Measurements from ENCODE around the gene OCRL.

OCRL gene

GRCh38 chrX:129540068-129540653, at the start of gene OCRL:
Gene OCRL (plus strand): TSS chrX:129540259. CDS start chrX:129540440, 181 bp downstream.
- peak; percentile 35 for DNase-seq

GRCh38 chrX:129490330-129490729, 49.7 kb upstream of the OCRL start:
- DNase-seq: no peak

GRCh38 chrX:129493643-129494042, 46.4 kb upstream of the OCRL start:
- no peak for DNase-seq

GRCh38 chrX:129494887-129495286, 45.2 kb upstream of the OCRL start:
- DNase-seq: no peak

- DNase-seq: no peak
These were observed 44.2 kb upstream of the OCRL start for GRCh38 chrX:129495900-129496299.

GRCh38 chrX:129496625-129497024, 43.4 kb upstream of the OCRL start:
- no peak for DNase-seq

DNA sequence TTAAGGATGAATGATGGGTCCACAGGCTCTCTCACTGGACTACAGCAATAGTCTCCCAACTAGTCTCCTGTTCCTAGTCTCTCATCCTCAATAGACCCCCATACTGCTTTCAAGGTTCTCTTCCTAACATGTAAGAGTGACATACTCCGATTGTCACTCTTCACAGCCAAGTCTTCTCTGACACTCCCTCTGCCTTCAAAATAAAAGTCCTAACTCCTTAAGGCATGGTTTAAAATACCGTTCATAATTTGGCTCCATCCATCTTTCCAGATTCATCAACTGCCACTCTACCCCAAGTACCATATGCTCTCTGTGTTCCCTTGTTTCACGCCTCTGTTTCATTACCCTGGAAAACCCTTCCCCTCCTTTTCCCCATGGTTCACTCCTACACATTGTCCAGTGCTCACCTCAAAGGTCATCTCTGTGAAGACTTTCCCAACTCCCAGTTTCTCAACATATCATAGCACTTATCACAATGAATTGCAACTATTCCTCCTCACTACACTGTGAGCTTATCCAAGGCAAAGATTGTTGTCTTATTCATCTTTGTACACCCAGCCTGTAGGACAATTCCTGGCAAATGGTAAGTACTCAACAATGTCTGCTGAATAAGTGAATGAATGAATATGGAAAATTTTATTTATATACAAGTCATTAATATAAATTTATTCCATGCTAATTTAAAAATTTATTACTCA, 42.8 kb upstream of the OCRL start:
- DNase-seq: no peak

GRCh38 chrX:129510331-129510730, 29.7 kb upstream of the OCRL start:
- no peak for DNase-seq

DNA sequence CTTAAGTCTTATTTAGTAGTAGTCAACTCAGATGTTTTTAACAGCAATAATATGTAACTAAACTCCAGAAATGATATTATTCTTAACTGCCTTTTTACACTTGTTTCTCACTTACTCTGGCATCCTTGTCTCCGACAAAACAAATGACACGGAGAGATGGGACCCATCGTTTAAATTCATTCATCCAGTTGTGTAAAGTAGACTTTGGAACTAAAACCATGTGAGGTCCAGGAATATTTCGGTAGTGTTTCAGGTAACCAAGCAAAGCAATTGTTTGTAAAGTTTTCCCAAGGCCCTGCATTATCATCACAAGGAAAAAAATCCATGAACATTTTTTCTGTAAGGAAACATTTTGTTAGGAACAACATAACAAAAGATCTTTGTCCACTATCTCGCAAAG, 28.4 kb upstream of the OCRL start:
- DNase-seq: no peak

DNA sequence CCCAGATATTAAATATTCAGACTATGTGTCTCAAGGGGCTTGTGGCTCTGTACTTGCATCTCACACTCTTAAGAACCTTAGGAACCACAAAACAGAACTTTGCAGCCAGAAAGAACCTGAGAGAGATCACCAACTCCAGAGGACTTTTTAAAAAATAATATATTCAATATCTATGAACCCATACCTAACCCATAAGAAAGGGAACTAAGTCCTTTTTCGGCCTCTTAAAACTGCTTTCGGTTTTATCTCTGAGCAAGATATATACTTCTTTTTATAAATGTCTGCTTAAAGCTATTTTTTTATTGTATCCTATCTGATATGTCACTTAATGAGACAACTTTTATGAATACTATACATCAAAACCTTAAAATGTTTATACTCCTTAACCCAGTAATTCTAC, 27.6 kb upstream of the OCRL start:
- no peak for DNase-seq

GRCh38 chrX:129516402-129516801, 23.7 kb upstream of the OCRL start:
- DNase-seq: no peak

- no peak for DNase-seq
These were observed 19.9 kb upstream of the OCRL start for GRCh38 chrX:129520151-129520550.

- no peak for DNase-seq
These were observed 17.6 kb upstream of the OCRL start for GRCh38 chrX:129522184-129523078.

DNA sequence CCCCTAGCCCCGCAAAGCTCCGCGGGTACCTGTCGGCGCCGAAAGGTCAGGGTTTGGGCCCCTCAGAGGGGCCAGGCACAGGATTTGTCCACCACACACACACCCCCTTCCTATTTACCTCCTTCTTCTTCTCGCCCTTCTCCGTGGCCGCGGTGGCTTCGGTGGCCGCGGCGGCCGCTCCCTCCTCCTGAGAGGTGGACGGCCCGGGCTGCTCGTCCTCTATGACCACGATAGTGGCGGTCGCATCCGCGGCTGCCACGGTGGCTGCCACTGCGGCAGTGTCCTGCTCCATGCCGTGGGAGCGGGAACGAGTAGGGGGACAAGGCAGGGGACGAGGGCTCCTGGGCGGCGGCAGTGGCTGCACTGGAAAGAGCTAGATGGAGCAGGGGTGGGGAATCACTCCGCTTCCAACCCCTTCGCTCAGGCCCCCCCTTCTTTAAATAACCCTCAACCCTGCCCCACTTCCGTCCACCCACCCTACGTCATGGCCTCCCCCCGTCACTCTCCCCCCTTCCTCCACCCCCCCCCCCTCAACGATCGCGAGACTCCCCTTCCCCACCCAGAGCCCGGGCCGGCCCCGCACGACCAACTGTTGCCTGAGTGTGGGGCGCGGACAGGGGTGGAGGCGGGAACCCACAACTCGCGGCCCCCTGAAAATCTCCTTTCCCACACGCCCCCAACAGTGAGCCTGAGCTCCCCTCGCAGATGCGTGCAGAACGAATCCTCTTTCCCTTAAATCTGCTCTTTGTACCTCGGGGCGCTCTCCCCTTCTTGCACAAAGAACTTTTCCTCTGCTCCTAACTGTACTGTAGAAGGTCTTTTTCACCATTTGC, 16.8 kb upstream of the OCRL start, which contains the start of gene SMARCA1:
SMARCA1 (minus strand) TSS at position 412 of the 833 bp plus-strand sequence; CDS start at position 292, 120 bp downstream.
- DNase-seq: no peak

GRCh38 chrX:129524250-129524850, 15.7 kb upstream of the OCRL start:
- no peak for DNase-seq

DNA sequence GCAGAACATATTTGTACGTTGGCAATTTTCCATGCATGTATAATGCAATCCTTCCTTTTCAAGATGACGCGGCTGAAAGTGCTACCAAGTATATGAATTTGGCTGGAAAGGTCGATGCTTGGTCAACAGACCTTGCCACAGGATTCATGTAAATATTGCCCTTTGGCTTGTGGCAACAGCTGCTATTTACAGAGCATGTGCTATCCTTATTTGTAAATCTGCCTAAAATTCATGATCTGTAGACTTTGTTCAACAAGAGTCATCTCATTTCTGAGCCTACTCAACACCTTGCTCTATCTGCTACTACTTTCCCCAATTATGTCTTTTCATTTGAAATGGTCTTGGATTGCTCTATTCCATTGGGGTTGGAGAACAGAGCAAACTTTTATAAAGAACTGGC, 14.9 kb upstream of the OCRL start:
- no peak for DNase-seq

GRCh38 chrX:129525896-129526295, 14.2 kb upstream of the OCRL start:
- no peak for DNase-seq

- DNase-seq: no peak
These were observed 10.3 kb upstream of the OCRL start for GRCh38 chrX:129529685-129530281.

DNA sequence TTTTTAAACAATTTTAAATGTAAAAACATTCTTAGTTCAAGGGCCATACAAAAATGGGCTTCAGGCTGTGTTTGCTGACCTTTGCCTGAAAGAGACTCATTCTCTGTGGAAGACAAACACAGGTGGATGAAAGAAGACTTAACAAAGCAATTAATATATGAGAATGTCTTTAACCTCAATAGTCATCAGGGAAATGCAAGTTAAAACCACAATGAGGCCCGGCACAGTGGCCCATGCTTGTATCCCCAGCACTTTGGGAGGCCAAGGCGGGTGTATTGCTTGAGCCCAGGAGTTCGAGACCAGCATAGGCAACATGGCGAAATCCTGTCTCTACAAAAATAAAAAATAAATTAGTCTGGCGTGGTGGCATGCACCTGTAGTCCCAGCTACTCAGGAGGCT, 9.6 kb upstream of the OCRL start:
- no peak for DNase-seq

DNA sequence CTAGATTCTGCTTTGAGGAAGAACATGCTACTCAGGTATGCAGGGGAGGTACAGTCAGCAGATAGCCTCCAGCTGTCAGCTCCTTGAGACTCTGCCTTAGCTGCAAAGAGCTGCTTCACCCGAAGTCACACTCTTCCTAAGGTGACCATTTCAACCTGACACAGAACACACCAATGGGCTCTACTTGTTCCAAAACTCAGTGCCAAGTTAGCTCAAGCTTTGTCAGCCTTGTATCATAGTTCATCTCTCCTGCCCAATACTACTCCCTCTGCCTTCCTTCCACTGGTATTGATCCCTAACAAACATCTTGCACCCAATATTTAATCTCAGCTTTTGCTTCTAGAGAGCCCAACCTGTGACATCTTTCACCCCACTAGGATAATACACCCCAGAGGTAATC, 8.9 kb upstream of the OCRL start:
- no peak for DNase-seq

DNA sequence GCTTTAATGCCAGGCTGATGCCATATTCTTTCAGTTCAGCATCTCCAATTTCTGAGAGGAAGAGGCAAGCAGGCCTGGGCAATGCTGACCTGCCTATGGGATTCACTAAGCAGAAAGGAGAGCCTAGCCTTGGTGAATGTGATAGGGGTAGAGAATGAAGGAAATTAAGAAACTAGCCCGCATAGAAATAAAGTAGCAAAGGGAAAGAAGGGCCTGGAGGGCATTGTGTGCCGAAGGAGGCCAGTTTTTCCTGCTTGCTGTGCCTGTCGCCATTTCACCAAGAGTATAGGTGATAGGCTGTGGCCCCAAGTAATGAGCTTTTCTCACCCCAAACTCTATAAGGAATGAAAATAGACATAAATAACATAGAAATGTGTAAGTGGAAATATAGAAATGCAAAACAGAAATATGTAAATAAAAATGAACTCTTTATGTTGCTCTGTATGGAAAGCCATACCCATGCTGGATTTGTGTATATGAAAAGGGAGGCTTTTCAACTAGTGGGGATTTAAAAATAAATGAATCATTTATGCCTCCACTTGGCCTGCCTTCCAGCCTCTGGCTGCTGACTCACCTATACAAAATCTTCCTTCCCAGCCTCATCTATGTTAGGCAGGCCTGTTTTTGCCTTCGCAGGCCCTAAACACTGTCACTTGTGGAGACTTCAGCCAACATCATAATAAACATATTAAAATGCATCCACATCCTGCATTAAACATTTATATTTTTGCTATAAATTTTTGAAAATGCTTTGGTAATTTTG, 5.1 kb upstream of the OCRL start:
- no peak for DNase-seq

Measured in activated T-cell treated with anti-CD3 and anti-CD28 coated beads for 4 hours (primary cell).